NCI-H748 treated with DMSO at 0.1 percent for 48 hours (cell line): ENCODE measurements around the gene MRPL23.

Experiments
- DNase-seq: peaks from one replicate; lab custom pipeline; 2025; lab: John Stamatoyannopoulos, UW

MRPL23 gene

GRCh38 chr11:1953489-1954266 lies 6.5 kb downstream of the MRPL23 start:
- no peak for DNase-seq

- no peak for DNase-seq
Observed at GRCh38 chr11:1958367-1958766, 11.2 kb downstream of the MRPL23 start.

DNA sequence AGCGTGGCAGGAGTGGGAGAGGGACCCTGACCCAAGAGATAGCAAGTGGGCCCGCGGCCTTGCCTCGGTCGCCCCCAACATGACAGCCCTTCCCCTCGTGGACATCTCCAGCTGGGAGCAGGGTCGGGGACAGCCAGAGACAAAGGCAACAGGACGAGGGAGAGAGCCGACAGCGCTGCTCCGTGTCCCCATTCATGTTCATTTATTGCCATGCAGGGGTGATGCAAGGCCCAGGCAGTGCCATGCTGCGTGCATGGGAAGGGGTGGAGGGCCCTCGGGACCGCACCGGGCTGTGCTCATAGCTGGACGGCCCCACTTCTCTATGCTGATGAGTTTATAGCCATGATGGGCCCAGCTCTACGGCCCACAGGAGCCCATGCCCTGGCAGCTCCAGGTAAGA lies 12.7 kb downstream of the MRPL23 start:
- DNase-seq: no peak

- DNase-seq: no peak
Observed at GRCh38 chr11:1963864-1964263, 16.7 kb downstream of the MRPL23 start.

GRCh38 chr11:1964348-1964747 lies 17.2 kb downstream of the MRPL23 start:
- DNase-seq: no peak

DNA sequence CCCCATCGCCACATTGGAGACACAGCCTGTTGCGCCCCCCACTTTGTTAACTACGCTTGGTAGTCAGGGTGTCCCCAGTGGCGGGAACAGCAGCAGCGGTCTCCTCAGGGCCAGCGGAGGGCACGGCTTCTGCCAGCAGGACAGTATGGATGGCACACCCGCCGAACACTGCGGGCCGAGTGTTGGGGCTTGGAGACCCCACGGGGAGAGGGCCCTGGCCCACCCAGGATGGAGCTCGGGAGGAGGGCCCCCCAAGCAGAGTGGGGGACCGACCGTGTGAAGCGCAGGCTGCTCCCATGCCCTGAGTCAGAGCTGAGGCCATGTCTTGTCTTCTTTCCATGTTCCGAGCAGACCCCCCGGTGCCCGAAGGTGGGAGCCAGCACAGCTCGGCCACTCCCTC lies 17.8 kb downstream of the MRPL23 start:
- DNase-seq: no peak

DNA sequence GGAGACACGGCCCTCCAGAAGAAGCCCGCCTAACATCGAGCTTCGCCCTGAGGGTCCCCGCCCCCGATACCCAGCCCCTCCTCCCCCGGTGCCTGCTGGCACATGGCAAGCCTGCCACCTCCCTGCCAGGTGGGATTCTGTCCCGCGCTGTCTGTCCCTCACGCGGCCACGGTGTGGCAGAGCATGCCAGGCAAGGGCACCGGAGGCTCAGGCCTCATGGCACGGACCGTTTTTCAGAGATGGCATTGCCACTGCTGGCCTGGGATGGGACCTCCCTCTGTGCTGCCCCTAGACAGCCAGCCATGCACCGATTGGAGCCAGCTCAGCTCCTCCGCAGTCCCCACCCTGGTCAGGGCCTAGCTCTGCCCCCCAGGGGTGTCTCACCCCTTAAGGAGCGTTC lies 19.4 kb downstream of the MRPL23 start:
- DNase-seq: no peak

GRCh38 chr11:1967641-1968225 lies 20.6 kb downstream of the MRPL23 start:
- no peak for DNase-seq

GRCh38 chr11:1968454-1969002 lies 21.4 kb downstream of the MRPL23 start:
- no peak for DNase-seq

DNA sequence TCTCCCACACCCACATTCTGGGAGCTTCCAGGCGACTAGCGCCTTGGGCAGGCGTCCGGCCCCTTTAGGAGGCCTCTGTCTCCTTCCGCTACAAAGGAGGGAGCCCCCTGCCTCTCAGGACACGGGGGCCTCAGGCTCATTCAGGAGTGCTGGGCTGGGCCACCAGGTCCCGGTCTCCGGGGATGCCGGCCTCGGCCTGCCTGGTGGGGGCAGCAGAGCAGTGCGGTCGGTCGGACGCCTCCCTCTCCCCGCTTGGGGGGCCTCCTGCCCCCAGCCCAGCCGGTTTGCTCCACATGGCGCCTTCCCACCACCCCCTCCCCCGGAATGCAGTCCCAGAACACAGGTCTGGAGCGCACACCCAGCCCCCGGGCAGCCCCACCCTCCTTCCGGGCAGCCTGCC lies 21.9 kb downstream of the MRPL23 start:
- DNase-seq: no peak

DNA sequence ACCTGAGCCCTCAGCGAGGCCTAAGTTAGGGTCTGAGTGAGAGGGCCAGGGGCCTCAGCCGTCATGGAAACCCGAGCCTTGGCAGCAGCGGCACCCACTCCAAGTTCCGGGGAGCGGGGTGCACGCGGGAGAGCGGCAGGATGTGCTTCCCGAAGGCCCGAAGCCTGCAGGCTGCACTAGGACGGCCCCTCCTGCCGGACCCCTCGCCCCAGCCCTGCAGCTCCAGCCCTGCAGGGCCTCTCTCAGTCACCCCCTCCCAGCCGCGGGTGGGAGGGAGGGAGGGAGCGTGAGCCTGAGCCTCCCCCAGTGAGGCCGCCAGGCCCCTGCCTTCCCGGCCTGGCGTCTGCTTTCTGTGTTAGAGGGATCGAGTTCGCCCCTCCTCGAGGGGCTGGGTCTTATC lies 22.6 kb downstream of the MRPL23 start:
- no peak for DNase-seq

DNA sequence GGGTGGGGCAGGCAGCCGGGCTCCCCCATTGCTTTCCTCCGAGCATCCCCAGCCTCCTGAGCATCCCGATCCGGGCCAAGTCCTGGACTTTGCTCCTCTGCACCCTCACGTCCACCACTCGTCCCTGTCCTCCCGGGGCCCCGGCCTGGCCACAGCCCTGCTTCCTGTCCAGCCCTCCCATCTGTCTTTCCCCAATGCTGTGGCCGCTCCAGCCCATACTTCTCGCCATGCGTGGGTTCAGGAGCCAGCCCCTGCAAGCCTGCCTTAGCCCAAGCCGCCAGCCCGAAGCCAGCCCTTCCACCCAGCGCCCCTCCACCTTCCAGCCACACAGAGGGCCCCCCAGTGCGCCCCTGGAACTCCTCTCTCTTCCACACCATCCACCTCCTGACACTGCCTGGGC lies 23.8 kb downstream of the MRPL23 start:
- DNase-seq: no peak

GRCh38 chr11:1975185-1975584 lies 28.1 kb downstream of the MRPL23 start:
- no peak for DNase-seq

GRCh38 chr11:1978720-1979473 lies 31.8 kb downstream of the MRPL23 start:
- DNase-seq: no peak

- DNase-seq: no peak
Observed at GRCh38 chr11:1979607-1980006, 32.5 kb downstream of the MRPL23 start.

DNA sequence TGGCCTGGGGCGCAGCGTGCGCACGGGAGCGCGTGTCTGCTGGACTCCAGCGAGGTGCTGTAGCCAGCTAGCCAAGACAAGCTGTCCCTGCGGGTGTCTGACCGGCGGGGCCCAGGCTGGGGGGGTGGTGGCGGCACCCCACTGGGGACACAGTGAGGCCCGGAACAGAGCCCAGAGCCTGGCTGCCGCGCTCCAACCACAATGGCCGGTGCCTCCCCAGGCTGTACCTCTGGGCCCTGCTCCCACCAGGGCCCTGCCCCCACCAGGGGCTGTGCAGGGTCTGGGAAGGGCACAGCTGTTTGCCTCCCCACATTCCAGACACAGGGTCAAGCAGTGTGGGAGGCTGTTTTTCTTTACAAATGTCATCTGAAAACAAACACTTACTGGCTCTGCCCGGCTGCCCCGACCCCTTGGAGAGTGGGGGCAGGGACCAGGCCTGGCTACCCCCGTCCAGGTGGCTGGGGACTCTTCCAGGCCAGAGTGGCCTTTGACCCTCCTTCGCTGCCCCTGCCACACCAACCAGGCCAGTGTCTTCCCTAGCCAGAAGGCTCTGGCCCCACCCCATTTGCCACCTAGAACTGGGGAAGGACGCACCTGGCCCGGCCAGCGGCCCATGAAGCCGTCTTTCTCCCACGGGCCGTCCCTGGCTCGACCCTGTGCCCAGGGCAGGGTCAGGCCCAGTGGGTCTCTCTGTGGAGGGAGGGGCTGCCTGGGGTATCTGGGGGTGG lies 35.9 kb downstream of the MRPL23 start:
- no peak for DNase-seq

DNA sequence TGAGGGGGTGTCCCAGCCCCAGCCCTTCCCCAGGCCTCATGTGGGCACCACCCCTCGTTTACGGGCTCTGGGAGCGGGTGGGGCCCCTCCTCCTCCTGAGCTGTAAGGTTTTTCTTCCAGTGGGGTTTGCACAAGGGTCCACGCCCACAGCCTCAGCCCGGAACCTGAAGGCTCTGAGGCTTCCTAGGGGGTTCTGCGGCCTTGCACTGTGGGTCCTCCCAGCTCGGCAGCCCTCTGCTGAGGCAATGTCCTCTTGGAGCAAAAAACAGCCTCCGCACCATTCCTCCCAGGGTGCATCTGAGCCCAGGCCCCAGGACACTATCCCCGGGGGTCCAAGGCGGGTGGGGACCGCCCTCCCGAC lies 36.4 kb downstream of the MRPL23 start:
- DNase-seq: no peak

GRCh38 chr11:1987024-1987423 lies 39.9 kb downstream of the MRPL23 start:
- no peak for DNase-seq

- DNase-seq: no peak
Observed at GRCh38 chr11:1988174-1988573, 41.0 kb downstream of the MRPL23 start.

GRCh38 chr11:1988667-1989317 lies 41.7 kb downstream of the MRPL23 start:
- DNase-seq: no peak

- no peak for DNase-seq
Observed at GRCh38 chr11:1989953-1990352, 42.8 kb downstream of the MRPL23 start.
